ENCODE data around the gene ARL6. TPM values are rescaled to one million over a fixed set of nuclear protein-coding genes. Genes with fewer than 3 reads are reported as not detected.

Gene ARL6
- total and polyA plus RNA-seq, 2 of the 8 experiments (the other 6 are each of a cell fraction or from before 2014, with no cell fraction given), result 1.8 to 12.0 TPM

- CTCF ChIA-PET (ENCODE audit: partially characterized antibody), result interaction anchor here (0.7 to 2.3 kb wide), 13 partner anchors 9 to 509 kb away, joined by 3 to 12 read pairs (median 3); no protein-coding TSS in a partner anchor
- H2BK12ac ChIP-seq (ENCODE audit: low read depth, low read length), result no peak overlapping the region
- H3K9ac ChIP-seq (replicated peaks in 1 of 4; ENCODE audit: extremely low read depth in 1 of 4, low read depth in 3 of 4, low read length in 3 of 4), result peak overlapping the region in 1 of 4 experiments; percentile 62; a peak in 3 of 7 replicates
- POLR2A ChIA-PET (ENCODE audit: partially characterized antibody), result interaction anchor here (1.3 to 1.4 kb wide), 2 partner anchors 10 to 150 kb away, joined by 4 read pairs; no protein-coding TSS in a partner anchor
- H4K91ac ChIP-seq (replicated peaks; ENCODE audit: insufficient read length, low read length), result no peak overlapping the region
- no peak overlapping the region for H3K56ac ChIP-seq (replicated peaks; ENCODE audit: insufficient read length, low read depth, low read length)
- H3K27ac ChIP-seq (ENCODE audit: low read depth, low read length), result no peak overlapping the region
- peak overlapping the region; percentile 42 to 88 (median 82) for H3K4me3 ChIP-seq (ENCODE audit: extremely low read depth in 1 of 4, insufficient read depth in 2 of 4, low read depth in 3 of 4, low read length in 4 of 4)
- peak overlapping the region; percentile 53 to 90 for H3K4me2 ChIP-seq (ENCODE audit: insufficient read depth in 1 of 2, low read depth in 2 of 2, low read length in 2 of 2)
- H2BK20ac ChIP-seq (ENCODE audit: low read length), result no peak overlapping the region
- H3K79me1 ChIP-seq (ENCODE audit: low read depth, low read length), result no peaks in the 10 kb centered on the region
- no peak overlapping the region for H4K5ac ChIP-seq (ENCODE audit: insufficient read length, low read depth, low read length)
- FAIRE-seq, result no peak
- no peak overlapping the region for H3K23ac ChIP-seq (ENCODE audit: insufficient read length)
- WGBS, 2 experiments (ENCODE audit: extremely low coverage in 1 of 2, insufficient coverage in 1 of 2, insufficient read length in 1 of 2, insufficient replicate concordance in 2 of 2, low coverage in 1 of 2, low lambda C conversion rate in 2 of 2, missing lambda C conversion rate in 1 of 2), result 4% methylated on average over 23 of the region's 23 CpGs; no CpG with 5 or more reads in 1 of the 2 experiments
- H2AK5ac ChIP-seq (ENCODE audit: low read depth, low read length), result no peak overlapping the region
- 0 out of 2 replicates have a peak overlapping the region, but pooled peaks have one; percentile 51 for H3K18ac ChIP-seq (ENCODE audit: extremely low read depth, low read length)
- peak overlapping the region; percentile 95 for H2AFZ ChIP-seq (ENCODE audit: low read length)
- no peaks in the 10 kb centered on the region for H3K4me1 ChIP-seq (replicated peaks in 1 of 4; ENCODE audit: control insufficient read depth in 3 of 4, insufficient read depth in 4 of 4, low read length in 3 of 4)
- no peak overlapping the region for H2BK120ac ChIP-seq (replicated peaks; ENCODE audit: low read depth, low read length)
- no peaks in the 10 kb centered on the region for H3K9me3 ChIP-seq (ENCODE audit: insufficient read depth in 2 of 2, low read depth in 1 of 2, low read length in 1 of 2)
- no peak overlapping the region for H2BK15ac ChIP-seq (ENCODE audit: low read length)
- TF ChIP-seq KDM1A (IDR thresholded peaks at IDR 0.05; ENCODE audit: borderline replicate concordance, low read length) (0 out of 2 replicates have a peak, but pooled peaks have one; percentile 46), SRF (IDR thresholded peaks at IDR 0.05; ENCODE audit: low read depth, low read length) (no peak), SAP30 (IDR thresholded peaks at IDR 0.05; ENCODE audit: insufficient read depth, insufficient replicate concordance, low read length) (no peak)
- H3K27me3 ChIP-seq (replicated peaks in 1 of 4; ENCODE audit: control insufficient read depth in 3 of 4, extremely low read depth in 1 of 4, insufficient read depth in 3 of 4, low read length in 3 of 4), result peaks cover 0 to 22% (median 9%) of the 10 kb centered on the region in 4 experiments; a peak in 5 of 7 replicates
- 0 out of 4 replicates have a peak, but pooled peaks cover 0 to 9% of the 10 kb centered on the region in 2 experiments for H3K79me2 ChIP-seq (ENCODE audit: control insufficient read depth in 1 of 2, insufficient read depth in 2 of 2, low read length in 2 of 2)
- H3K4ac ChIP-seq (replicated peaks; ENCODE audit: insufficient read length, low read depth, low read length), result no peak overlapping the region
- no peak overlapping the region for H2BK5ac ChIP-seq (ENCODE audit: low read depth, low read length)
- peaks cover 3% of the 10 kb centered on the region for H3K23me2 ChIP-seq (ENCODE audit: low read depth, low read length)
- H4K20me1 ChIP-seq (replicated peaks in 1 of 2; ENCODE audit: control insufficient read depth in 1 of 2, insufficient read depth in 2 of 2, low read length in 2 of 2), result peaks cover 0 to 1% of the 10 kb centered on the region in 2 experiments
- no peak overlapping the region for H4K8ac ChIP-seq (ENCODE audit: extremely low read depth, insufficient read depth, low read length)
- no peak overlapping the region for H3K14ac ChIP-seq (ENCODE audit: insufficient read length)
- H3K36me3 ChIP-seq (ENCODE audit: control insufficient read depth in 2 of 4, insufficient read depth in 4 of 4, low read length in 3 of 4), result no peaks in the 10 kb centered on the region
- peak in 1 of 2 experiments; percentile 73 for DNase-seq (ENCODE audit: low read depth in 1 of 2, low spot score in 2 of 2)
These were observed 56.8 kb downstream of the ARL6 start for GRCh38 chr3:97821287-97821773.

Data from H1 (cell line).